ENCODE measurements around the gene DSC1.
"Not testable (repeated sequence)": the region's sequence is repeated elsewhere in the genome, so short reads cannot be mapped to it uniquely, and the experiment has no call there.

Gene DSC1

GRCh38 chr18:31170335-31170734 is 7.7 kb upstream of the DSC1 start:
- DNase-seq, result no peak

DNA sequence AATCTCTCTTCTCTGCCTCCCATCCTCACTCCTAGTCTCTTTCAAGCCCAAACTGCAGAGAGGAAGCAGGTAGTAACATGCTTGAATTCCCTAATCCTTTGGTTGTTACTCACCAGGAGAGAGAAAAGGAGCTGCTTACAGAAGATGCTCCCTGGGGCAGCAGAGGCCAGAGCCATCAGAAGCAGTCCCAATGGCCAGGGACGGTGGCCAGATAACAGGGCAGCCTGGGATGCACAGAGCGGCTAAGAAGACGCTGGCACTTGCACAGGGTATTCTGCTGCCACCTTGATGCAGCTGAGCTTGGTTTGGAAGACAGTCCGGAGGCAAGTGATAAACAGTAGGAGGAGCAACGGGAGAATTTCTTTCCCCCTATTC is 250 bp downstream of the DSC1 start:
- DNase-seq, result no peak

GRCh38 chr18:31161757-31162418 is 768 bp downstream of the DSC1 start:
- DNase-seq, result no peak

- DNase-seq, result no peak
Observed at GRCh38 chr18:31156821-31157763, 5.6 kb downstream of the DSC1 start.

GRCh38 chr18:31155498-31155897 is 7.2 kb downstream of the DSC1 start:
- DNase-seq, result no peak

GRCh38 chr18:31154181-31154580 is 8.5 kb downstream of the DSC1 start:
- no peak for DNase-seq

DNA sequence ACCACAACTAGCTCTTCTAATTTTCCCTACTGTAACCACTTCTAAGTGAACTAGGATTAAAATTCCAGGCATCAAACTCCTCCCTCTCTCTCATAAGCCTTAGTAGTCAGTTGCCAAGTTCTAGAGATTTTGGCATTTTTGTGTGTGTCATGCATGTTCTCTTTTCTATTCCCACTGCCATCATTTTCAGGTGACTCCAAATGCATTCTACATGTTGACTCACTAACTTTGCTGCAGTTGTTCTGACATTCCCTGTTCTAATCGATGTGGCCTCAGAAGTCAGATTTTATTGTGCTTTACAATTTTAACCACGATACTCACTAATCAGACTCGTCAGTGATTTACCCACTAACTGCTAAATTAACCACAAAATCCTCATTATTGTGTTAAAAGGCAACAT is 13.3 kb downstream of the DSC1 start:
- no peak for DNase-seq

DNA sequence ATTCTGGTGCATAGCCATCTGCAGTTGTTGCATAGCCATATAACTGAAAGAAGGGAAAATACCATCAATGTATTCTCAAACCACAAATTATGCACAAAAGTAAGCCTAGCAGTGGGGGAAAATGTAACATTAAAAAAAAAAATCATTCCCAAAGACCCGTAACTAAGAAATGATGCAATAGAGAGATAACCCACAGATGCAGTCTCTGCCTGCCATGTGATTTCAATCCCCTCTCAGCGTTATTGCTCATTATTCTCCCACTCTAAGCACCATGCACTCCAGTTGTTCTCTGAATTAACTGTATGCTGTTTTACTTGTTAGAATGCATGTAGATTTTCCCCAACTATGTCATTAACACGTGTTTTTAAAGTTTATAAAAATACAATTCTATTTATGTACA is 14.1 kb downstream of the DSC1 start:
- no peak for DNase-seq

DNA sequence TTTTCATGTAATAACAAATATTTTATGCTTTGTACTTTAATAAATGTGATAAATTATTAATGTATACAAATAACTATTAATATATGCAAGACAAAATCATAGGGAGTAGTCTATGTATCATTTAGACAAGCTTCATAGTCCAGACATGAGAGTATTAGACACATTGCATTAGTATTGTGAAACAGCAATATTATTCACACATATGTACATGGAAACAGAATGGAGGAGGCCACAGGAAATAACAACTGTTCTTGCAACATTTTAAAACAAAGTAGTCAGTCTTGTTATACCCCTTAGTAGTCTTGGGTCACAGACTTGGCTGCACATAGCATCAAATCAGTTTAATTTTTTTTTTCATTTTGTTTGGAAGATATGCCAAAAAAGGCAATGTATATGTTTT is 15.8 kb downstream of the DSC1 start:
- DNase-seq, result no peak

DNA sequence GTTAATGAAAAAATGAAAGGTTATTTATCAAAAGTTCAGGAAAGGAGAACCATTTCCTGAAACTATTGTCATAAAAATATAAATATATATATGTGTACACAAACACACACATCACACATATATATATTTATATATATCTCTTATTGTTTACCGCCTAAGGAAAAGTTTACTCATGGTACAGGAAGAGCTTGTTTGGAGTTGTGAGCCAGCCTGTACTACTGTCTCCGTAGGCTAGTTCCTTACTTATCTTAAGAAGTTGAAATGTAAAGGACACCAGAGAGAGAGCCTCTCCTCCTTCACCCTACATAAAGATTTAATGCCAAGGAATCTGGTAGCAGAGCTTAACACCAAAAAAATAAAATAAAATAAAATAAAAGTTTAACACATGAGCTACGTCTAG is 19.6 kb downstream of the DSC1 start:
- DNase-seq, result no peak

- no peak for DNase-seq
Observed at GRCh38 chr18:31138709-31139108, 23.9 kb downstream of the DSC1 start.

DNA sequence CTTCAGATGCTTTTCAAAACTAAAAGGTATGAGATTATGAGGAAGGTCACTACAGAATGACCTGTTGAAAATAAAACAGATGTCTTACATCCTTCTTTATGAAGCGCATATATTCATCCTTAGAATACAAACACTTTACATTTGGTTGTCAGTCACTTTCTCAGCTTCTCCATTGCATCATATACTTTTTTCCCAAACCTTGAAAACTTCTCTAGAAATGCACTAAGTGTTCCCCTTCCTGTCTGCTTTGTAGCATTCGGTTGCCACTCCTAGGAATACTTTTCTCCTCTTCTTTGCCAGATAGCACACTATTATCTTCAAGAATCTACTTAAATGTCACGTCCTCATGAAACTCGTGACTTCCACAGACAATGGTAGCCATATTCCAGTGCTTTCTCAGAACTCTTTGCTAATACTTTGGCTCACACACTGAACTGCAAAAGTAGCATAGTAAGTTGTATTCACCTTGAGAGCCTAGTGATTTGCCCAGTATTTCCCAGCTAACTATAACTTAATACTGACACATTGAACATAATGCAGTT is 27.6 kb downstream of the DSC1 start:
- DNase-seq, result no peak

DNA sequence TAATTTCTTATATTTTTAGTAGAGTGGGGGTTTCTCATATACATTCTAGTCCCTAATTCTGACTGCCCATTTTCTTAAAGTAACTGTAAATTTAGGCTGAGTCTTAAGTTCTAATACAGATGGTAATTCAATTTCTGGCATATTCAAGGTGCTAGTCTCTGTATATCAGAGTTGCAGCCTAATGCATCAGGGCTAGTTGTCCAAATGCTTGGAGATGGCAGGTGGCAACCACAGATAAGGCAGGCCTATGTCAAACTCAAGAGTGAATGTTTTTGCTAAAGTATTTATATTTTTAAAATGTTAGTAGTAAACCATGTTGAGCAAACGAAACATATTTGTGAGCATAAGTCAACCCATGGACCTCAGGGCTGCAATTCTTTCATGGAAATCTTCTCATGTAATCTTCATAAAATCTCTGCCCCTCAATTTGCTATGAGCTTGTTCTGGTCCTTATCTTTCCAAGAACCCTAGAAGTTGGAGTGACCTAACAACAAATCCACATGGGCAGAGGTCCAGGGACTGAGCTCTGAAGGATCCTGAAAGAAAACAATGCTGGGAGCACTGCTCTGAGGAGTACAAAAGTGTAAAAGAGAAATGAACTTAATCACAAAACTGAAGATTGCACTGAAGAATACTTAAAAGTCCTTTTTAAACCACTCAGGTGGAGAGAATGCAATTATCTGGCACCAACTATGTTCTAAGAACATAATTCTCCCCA is 33.1 kb downstream of the DSC1 start:
- DNase-seq, result no peak

- DNase-seq, result no peak
Observed at GRCh38 chr18:31125878-31126277, 36.8 kb downstream of the DSC1 start.

- not testable (repeated sequence) for DNase-seq
Observed at GRCh38 chr18:31123125-31123524, 39.5 kb downstream of the DSC1 start.

- DNase-seq, result no peak
Observed at GRCh38 chr18:31120594-31120993, 42.1 kb downstream of the DSC1 start.

DNA sequence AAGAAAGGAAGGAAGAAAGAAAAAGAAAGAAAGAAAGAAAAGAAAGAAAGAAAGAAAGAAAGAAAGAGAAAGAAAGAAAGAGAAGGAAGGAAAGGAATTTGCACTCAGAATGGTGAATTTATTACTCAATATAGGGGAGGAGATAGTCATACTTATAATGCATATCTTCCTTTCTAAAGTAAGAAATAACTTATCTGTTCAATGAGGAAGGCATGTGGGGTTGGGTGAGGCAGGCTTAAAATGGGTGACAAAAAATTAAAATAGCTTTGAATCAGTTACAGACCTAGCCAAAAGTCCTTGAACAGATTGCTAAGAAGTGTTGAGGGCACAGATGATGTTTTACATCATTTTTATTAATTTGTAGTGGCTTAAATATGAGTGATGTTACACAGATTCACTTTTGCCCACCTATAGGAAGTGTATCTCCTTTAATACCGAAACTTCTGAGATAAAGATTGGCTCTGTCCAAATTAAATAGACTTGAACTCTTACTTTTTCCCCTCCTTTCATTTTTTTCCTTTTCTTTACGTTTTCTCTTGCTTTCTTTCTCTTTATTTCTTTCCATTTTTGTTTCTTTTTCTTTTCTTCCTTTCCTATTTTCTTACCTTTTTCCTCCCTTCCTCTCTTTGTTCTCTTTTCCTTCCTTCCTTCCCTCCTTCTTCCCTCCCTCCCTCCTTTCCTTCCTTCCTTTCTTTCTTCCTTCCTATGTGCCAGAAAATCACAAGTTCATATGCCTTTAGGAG is 45.6 kb downstream of the DSC1 start:
- DNase-seq, result no peak

DNA sequence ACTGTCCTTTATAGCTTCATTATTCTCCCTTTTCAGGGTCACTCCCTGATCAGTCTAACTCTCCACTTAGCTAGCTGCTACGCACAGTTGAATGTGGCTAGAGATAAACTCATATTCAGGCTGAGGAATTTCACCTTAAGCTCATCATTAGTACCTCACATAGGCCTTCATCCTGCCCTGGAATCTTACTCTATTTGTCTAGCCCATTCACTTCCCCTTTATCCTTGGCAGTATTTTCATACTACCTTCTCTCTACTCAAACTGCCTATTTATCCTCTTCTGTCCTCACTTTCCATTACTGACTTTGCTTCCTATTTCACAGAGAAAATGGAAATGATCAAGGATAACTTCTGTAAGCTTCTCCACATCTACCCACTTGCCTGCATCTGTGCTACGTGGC is 49.9 kb downstream of the DSC1 start:
- no peak for DNase-seq

DNA sequence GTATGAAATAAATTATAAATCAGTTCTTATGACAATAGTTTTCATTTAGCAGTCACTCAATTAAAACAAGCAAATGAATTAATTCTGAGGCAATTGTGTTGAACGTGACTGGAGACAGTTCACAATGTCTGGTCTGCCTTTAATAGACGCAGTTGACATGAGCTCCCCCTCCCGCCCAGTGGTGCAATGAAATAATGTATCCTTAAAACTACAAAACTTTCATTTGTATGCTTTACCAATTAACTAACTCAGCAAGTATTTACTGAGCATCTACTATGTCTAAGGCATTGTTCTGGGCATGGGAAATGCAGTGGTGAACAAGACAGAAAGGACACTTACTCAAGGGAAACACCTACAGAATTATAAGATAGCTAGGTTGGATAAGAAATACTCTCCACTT is 56.9 kb downstream of the DSC1 start:
- no peak for DNase-seq

DNA sequence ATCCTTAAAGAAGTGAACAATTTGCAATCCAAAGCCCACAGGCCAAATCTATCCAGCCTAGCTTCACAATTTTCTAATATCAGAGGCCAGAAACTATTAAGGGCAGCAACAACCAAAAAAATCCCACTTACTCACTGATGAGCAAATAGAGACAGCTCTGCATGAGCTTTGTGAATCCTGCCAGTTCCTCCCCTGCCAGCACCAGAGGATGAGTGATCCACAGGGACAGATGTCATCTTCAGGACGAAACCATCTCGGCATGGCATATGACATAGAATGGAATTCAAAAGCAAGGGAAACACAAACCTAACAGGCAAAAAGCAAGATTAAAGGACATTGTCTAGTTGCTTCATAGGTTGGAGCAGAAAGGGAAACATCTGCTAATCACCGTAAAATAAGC is 58.2 kb downstream of the DSC1 start:
- DNase-seq, result no peak

DNA sequence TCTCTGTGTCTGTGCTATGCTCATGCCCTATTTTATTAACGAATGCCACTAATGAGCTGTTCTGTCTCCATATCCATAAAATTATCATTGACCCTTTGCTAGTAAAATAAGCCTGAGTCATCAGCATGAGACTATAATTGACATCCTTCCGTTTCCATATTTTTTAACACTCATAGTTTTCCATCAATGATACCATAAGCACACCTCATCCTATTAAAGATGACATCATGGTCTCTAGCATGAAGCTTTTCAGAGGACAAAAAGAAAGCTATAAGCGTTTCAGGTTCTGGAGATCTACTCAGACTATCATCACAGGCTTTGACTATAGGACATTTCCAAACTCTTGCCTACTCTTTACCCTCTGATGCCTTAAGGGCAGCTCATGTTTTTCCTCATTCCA is 59.2 kb downstream of the DSC1 start:
- no peak for DNase-seq

GRCh38 chr18:31102941-31103340 is 59.7 kb downstream of the DSC1 start:
- no peak for DNase-seq
